Measurements from ENCODE around the gene LDOC1.
"Not testable (repeated sequence)": the region's sequence is repeated elsewhere in the genome, so short reads cannot be mapped to it uniquely, and the experiment has no call there.

The LDOC1 gene

GRCh38 chrX:141176586-141177451 is at the start of gene LDOC1:
Gene LDOC1, minus strand, starts transcription at chrX:141177129. Its CDS starts 108 bp downstream, at chrX:141177021.
- no peak for DNase-seq

- no peak for DNase-seq
Measured at GRCh38 chrX:141221611-141222010, 44.7 kb upstream of the LDOC1 start.

GRCh38 chrX:141220342-141221008 is 43.5 kb upstream of the LDOC1 start:
- DNase-seq, result no peak

DNA sequence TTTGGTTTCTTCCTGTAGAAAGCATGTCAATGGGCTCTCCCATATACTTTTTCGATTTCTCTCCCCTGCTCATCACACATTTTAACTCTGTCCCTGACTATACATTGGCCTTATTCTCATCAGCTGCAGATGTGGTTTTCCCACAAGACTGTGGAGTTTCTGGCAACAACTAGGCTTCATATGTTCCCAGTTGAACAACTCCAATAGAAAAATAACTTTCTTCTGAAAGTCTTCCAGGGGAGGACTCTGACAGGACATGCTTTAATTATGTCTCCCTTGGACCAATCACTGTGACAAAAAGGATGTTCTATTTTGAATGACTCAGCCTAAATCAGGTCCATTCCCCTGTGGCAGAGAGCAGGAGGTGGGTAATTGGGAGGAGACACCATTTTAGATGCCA is 37.3 kb upstream of the LDOC1 start:
- DNase-seq, result no peak

DNA sequence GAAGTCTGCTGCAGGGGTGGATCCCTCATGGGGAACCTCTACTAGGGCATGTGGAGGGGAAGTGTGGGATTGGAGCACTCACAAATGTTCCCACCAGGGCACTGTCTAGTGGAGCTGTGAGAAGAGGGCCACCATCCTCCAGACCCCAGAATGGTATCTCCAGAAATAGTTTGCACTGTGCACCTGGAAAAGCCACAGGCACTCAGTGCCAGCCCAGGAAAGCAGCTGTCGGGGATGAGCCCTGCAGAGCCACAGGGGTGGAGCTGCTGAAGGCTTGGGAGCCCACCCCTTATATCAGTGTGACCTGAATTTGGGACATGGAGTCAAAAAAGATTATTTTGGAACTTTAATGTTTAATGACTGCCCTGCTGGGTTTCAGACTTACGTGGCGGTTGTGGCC is 25.0 kb upstream of the LDOC1 start:
- no peak for DNase-seq

DNA sequence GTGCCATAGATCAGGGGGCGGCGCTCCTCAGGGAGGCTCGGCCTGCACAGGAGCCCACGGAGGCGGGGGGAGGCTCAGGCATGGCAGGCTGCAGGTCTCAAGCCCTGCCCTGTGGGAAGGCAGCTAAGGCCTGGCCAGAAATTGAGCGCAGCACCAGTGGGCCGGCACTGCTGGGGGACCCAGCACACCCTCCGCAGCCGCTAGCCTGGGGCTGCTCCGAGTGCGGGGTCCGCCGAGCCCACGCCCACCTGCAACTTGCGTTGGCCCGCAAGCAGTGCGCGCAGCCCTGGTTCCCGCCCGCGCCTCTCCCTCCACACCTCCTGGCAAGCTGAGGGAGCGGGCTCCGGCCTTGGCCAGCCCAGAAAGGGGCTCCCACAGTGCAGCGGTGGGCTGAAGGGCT is 11.6 kb upstream of the LDOC1 start:
- not testable (repeated sequence) for DNase-seq

DNA sequence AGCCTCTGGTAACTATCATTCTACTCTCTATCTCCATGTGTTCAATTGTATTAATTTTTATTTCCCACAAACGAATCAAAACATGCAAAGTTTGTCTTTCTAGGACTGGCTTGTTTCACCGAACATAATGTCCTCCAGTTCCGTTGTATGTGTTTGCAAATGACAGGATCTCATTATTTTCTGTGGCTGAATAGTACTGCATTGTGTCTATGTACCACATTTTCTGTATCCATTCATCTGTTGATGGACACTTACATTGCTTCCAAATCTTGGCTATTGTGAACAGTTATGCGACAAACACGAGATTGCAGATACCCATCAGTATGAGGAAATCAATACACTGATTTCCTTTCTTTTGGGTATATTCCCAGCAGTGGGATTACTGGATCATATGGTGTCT is 8.4 kb upstream of the LDOC1 start:
- DNase-seq, result no peak

DNA sequence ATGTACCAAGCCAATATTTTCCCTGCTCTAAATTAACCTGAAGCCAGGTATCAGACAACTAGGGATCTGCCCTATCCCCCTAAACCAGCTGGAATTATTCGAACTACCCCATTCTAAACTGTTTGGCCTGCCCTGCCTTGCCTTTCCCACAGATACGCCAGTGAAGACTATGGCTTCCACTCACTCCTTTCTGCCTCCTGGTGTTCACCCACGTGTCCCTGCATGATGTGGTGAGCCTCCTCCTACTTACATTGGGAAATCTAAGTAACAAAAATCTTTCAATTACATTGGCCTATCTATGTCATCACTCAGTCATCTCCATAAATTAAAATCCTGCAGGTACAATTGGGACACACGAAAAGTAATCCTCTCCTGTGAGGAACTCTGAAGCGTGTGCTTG is 6.1 kb upstream of the LDOC1 start:
- no peak for DNase-seq

GRCh38 chrX:141180851-141181250 is 3.9 kb upstream of the LDOC1 start:
- no peak for DNase-seq

DNA sequence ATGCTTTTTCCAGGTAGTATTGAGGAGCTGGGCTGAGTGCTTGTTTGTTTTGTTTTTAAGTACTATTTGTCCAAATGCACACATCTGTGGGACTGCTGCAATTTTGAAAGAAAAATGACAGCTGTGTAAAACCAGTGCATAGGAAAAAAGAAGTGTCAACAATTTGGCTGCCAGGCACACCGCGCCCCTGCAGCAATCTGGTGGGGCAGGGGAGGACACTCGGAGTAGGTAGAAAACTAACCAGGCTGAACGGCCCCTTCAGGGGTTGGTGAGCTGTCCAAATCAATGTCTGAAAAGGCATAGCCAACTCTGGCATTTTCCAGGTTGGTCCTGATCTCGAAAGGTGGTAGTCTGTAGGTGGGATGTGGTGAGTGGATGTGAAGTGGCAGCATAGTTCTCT is 1.1 kb downstream of the LDOC1 start:
- DNase-seq, result no peak

DNA sequence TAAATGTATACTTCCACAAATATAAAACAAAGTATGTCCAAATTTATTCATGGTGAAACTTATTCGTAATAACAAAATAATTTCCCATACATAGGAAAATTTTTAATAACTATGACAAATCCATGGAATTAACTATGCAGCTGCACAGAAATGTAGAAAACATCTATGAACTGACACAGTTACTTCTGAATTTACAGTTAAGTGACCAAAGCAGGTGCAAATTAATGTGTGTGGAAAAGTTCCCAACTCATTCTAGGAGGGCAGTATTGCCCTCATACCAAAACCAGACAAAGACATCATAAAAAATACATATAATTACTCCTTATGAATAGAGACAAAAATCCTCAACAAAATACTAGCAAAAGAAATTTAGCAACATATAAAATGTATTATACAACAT is 12.5 kb downstream of the LDOC1 start:
- no peak for DNase-seq

- DNase-seq, result no peak
Measured at GRCh38 chrX:141158084-141158483, 18.8 kb downstream of the LDOC1 start.

DNA sequence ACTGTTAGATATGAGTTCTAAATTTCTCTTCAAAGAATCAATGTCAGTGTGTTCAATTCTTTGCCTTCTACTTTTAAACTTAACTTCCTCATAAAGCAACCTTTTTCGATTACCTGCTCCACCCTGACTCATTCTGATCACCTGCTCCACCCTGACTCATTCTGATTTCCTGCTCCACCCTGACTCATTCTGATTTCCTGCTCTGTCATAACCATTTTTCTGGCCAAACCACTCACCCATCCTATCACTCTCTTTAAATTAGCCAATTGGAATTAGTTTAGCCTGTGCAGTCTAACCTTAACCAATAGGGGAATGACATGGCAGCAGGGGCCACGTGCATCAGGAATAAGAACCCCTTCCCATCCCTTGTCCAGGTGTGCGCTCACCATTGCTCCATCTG is 21.7 kb downstream of the LDOC1 start:
- DNase-seq, result not testable (repeated sequence)

- no peak for DNase-seq
Measured at GRCh38 chrX:141142946-141143345, 34.0 kb downstream of the LDOC1 start.

DNA sequence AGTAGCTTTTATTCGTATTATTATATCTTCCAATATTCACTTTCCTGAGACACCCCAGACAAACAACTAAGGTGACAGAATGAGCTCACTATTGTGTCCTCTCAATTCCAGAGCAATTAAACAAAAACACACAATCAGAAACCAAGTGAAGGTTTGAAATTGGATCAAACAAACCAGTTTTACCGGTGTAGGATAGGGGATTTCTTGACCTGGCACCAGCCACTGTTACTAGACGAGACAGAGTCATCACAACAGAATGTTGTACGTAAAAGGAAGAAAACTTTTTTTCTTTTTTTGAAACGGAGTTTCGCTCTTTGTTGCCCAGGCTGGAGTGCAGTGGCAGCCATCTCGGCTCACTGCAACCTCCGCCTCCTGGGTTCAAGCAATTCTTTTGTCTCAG is 43.7 kb downstream of the LDOC1 start:
- no peak for DNase-seq

- DNase-seq, result no peak
Measured at GRCh38 chrX:141127146-141127545, 49.8 kb downstream of the LDOC1 start.
